H9 (cell line): ENCODE data around the gene TMED10. TPM values are rescaled to one million over a fixed set of nuclear protein-coding genes. Genes with fewer than 3 reads are reported as not detected.

Experiments
- DNase-seq: peaks from one replicate; pipeline ENCODE4 v3.0.0-alpha.2; 2017
- H2AFZ ChIP-seq: one replicate; pipeline ENCODE4 v1.6.1; 2013; ENCODE audit warnings: mild to moderate bottlenecking, low read length, control low read depth, moderate library complexity
- H2AK5ac ChIP-seq: 2 replicates; pipeline ENCODE4 v1.6.1; 2013; ENCODE audit warnings: low read length, control low read depth, mixed read lengths; ENCODE audit not compliant: insufficient read length
- H2BK120ac ChIP-seq: one replicate; pipeline ENCODE4 v1.6.1; 2013; ENCODE audit warnings: low read depth, mild to moderate bottlenecking, low read length, control low read depth, inconsistent platforms; ENCODE audit not compliant: poor library complexity, severe bottlenecking
- H2BK12ac ChIP-seq: 2 replicates; pipeline ENCODE4 v1.6.1; 2013; ENCODE audit warnings: low read length, control low read depth, mixed read lengths, low read depth; ENCODE audit not compliant: insufficient read length
- H2BK15ac ChIP-seq: 2 replicates; pipeline ENCODE4 v1.6.1; 2013; ENCODE audit warnings: low read depth, low read length, control low read depth
- H2BK20ac ChIP-seq: one replicate; pipeline ENCODE4 v1.6.1; 2013; ENCODE audit warnings: low read depth, mild to moderate bottlenecking, low read length, control low read depth, inconsistent platforms; ENCODE audit not compliant: poor library complexity, severe bottlenecking
- H2BK5ac ChIP-seq: 2 replicates; pipeline ENCODE4 v1.6.1; 2013; ENCODE audit warnings: low read length, control low read depth, mixed read lengths; ENCODE audit not compliant: insufficient read length
- H3K14ac ChIP-seq: 2 replicates; pipeline ENCODE4 v1.6.1; 2013; ENCODE audit warnings: low read length, control low read depth; ENCODE audit not compliant: insufficient read depth
- H3K18ac ChIP-seq: 2 replicates; pipeline ENCODE4 v1.6.1; 2013; ENCODE audit warnings: low read depth, mild to moderate bottlenecking, mixed read lengths, low read length, control low read depth; ENCODE audit not compliant: insufficient read length
- H3K23ac ChIP-seq: 2 replicates; pipeline ENCODE4 v1.6.1; 2013; ENCODE audit warnings: low read length, control low read depth, mixed read lengths, low read depth; ENCODE audit not compliant: insufficient read length
- H3K23me2 ChIP-seq: 2 replicates; pipeline ENCODE4 v1.6.1; 2013; ENCODE audit warnings: low read depth, mild to moderate bottlenecking, mixed read lengths, low read length, control low read depth; ENCODE audit not compliant: insufficient read length, poor library complexity, severe bottlenecking
- H3K27ac ChIP-seq: 2 replicates; pipeline ENCODE4 v1.5.1; 2013; ENCODE audit warnings: low read length, control low read depth, mixed read lengths, low read depth; ENCODE audit not compliant: insufficient read length
- H3K27me3 ChIP-seq: 2 replicates; pipeline ENCODE4 v1.6.1; 2013; ENCODE audit warnings: low read length, control low read depth, inconsistent platforms; ENCODE audit not compliant: insufficient read depth
- H3K4ac ChIP-seq: 2 replicates; pipeline ENCODE4 v1.6.1; 2013; ENCODE audit warnings: low read depth, mild to moderate bottlenecking, control low read depth, inconsistent platforms, low read length, moderate library complexity
- H3K4me1 ChIP-seq: 2 replicates; pipeline ENCODE4 v1.6.1; 2013; ENCODE audit warnings: low read length, control low read depth, inconsistent platforms; ENCODE audit not compliant: insufficient read depth
- H3K4me2 ChIP-seq: 2 replicates; pipeline ENCODE4 v1.6.1; 2013; ENCODE audit warnings: low read length, control low read depth, mixed read lengths; ENCODE audit not compliant: insufficient read length, insufficient read depth
- H3K56ac ChIP-seq: 2 replicates; pipeline ENCODE4 v1.6.1; 2013; ENCODE audit warnings: low read depth, mild to moderate bottlenecking, mixed read lengths, low read length, control low read depth; ENCODE audit not compliant: insufficient read length
- H3K79me1 ChIP-seq: 2 replicates; pipeline ENCODE4 v1.6.1; 2013; ENCODE audit warnings: low read depth, mild to moderate bottlenecking, moderate library complexity, low read length, control low read depth, inconsistent platforms; ENCODE audit not compliant: insufficient read depth, poor library complexity, severe bottlenecking
- H3K79me2 ChIP-seq: 2 replicates; pipeline ENCODE4 v1.6.1; 2013; ENCODE audit warnings: low read length, control low read depth, inconsistent platforms; ENCODE audit not compliant: insufficient read depth
- H3K9ac ChIP-seq: 2 replicates; pipeline ENCODE4 v1.6.1; 2013; ENCODE audit warnings: low read length, control low read depth, mixed read lengths; ENCODE audit not compliant: insufficient read length; ENCODE audit errors: extremely low read depth
- H3K9me3 ChIP-seq: one replicate; pipeline ENCODE4 v1.6.1; 2013; ENCODE audit warnings: low read depth, low read length, inconsistent platforms; ENCODE audit not compliant: control insufficient read depth
- H3T11ph ChIP-seq: one replicate; pipeline ENCODE4 v1.6.1; 2013; ENCODE audit warnings: mild to moderate bottlenecking, low read length, control low read depth, inconsistent platforms
- H4K20me1 ChIP-seq: one replicate; pipeline ENCODE4 v1.6.1; 2013; ENCODE audit not compliant: control insufficient read depth, insufficient read length, insufficient read depth
- H4K5ac ChIP-seq: 2 replicates; pipeline ENCODE4 v1.6.1; 2013; ENCODE audit warnings: low read depth, mild to moderate bottlenecking, mixed read lengths, low read length, control low read depth; ENCODE audit not compliant: insufficient read length
- H4K8ac ChIP-seq: replicated peaks from 2 replicates; pipeline ENCODE4 v1.6.1; 2013; ENCODE audit warnings: low read length, control low read depth, mixed read lengths, low read depth; ENCODE audit not compliant: insufficient read length
- H4K91ac ChIP-seq: 2 replicates; pipeline ENCODE4 v1.6.1; 2013; ENCODE audit warnings: low read depth, mild to moderate bottlenecking, moderate library complexity, mixed read lengths, low read length, control low read depth; ENCODE audit not compliant: insufficient read length
- H3K27ac Mint-ChIP-seq, 3 experiments: 2 replicates in 2 of 3; 3 replicates in 1 of 3; pipeline ENCODE4 v1.8.0; 2020 to 2021; ENCODE audit warnings: mixed read lengths in 3 of 3, mild to moderate bottlenecking in 1 of 3, moderate library complexity in 1 of 3
- H3K27me3 Mint-ChIP-seq: 2 replicates; pipeline ENCODE4 v1.8.0; 2021; ENCODE audit warnings: low read depth, mild to moderate bottlenecking, moderate library complexity, mixed read lengths
- H3K36me3 Mint-ChIP-seq, 3 experiments: 2 replicates in 2 of 3; 3 replicates in 1 of 3; pipeline ENCODE4 v1.8.0; 2020 to 2021; ENCODE audit warnings: low read depth in 3 of 3, mixed read lengths in 3 of 3; ENCODE audit not compliant: insufficient read depth in 1 of 3
- H3K4me1 Mint-ChIP-seq, 2 experiments: 2 replicates each; pipeline ENCODE4 v1.8.0; 2020; ENCODE audit warnings: mixed read lengths in 2 of 2
- H3K4me3 Mint-ChIP-seq, 2 experiments: 2 replicates in 1 of 2; 3 replicates in 1 of 2; pipeline ENCODE4 v1.8.0; 2020 to 2021; ENCODE audit warnings: mild to moderate bottlenecking in 2 of 2, mixed read lengths in 2 of 2, moderate library complexity in 1 of 2
- H3K9me3 Mint-ChIP-seq, 2 experiments: 2 replicates in 1 of 2; 3 replicates in 1 of 2; pipeline ENCODE4 v1.8.0; 2020; ENCODE audit warnings: mild to moderate bottlenecking in 2 of 2, mixed read lengths in 2 of 2, moderate library complexity in 1 of 2
- WGBS: extraction: QIAGEN DNeasy Blood & Tissue Kit; methylation state at CpG from one replicate; pipeline ENCODE4 v1.1.7; 2013; ENCODE audit warnings: missing lambda C conversion rate, low lambda C conversion rate, mixed read lengths; ENCODE audit not compliant: insufficient read length; ENCODE audit errors: extremely low coverage; 5-methylcytosine and 5-hydroxymethylcytosine counted together
- total RNA-seq: library from RNA; stranded (reverse); gene quantifications from 2 replicates; pipeline ENCODE4 v1.2.1, GENCODE V29; 2021
- TF ChIP-seq, protein P1 (sequence below): fragments of 200-600 bp; sonication (generic); conservative IDR thresholded peaks from 3 replicates; pipeline ENCODE4 v1.8.0; 2021; ENCODE audit warnings: antibody characterized with exemption, mild to moderate bottlenecking

TMED10 gene
- total RNA-seq, 1 experiment from 2014 or later = 176 TPM

GRCh38 chr14:75092698-75093097, 83.7 kb downstream of the TMED10 start:
- Histone ChIP-seq H3K18ac (no peak overlapping the region), H3K9me3 (no peaks in the 10 kb centered on the region), H2BK20ac (no peak overlapping the region), H3K79me1 (no peaks in the 10 kb centered on the region), H3K14ac (no peak overlapping the region), H3K23me2 (no peaks in the 10 kb centered on the region), H3K79me2 (no peaks in the 10 kb centered on the region), H3K56ac (no peak overlapping the region), H4K91ac (no peak overlapping the region), H2BK5ac (no peak overlapping the region), H3K23ac (no peak overlapping the region), H2AFZ (no peak overlapping the region), H2BK12ac (no peak overlapping the region), H2BK120ac (no peak overlapping the region), H4K20me1 (no peaks in the 10 kb centered on the region), H3T11ph (no peak overlapping the region), H3K27ac (no peak overlapping the region), H3K4me2 (no peak overlapping the region), H3K4ac (no peak overlapping the region), H2BK15ac (no peak overlapping the region), H3K9ac (no peak overlapping the region), H4K5ac (no peak overlapping the region), H3K27me3 (no peaks in the 10 kb centered on the region), H3K4me1 (no peaks in the 10 kb centered on the region), H4K8ac (no peak overlapping the region), H2AK5ac (no peak overlapping the region)
- Mint-ChIP-seq H3K36me3 (peaks cover 15 to 58% (median 53%) of the 10 kb centered on the region in 3 experiments; a peak in 6 of 7 replicates), H3K27ac (no peak overlapping the region), H3K27me3 (no peaks in the 10 kb centered on the region), H3K4me3 (no peak overlapping the region), H3K9me3 (no peaks in the 10 kb centered on the region), H3K4me1 (peaks cover 7 to 8% of the 10 kb centered on the region in 2 experiments)
- WGBS = no CpG with 5 or more reads among the region's 2 CpGs
- DNase-seq = no peak
- TF ChIP-seq, protein P1, sequence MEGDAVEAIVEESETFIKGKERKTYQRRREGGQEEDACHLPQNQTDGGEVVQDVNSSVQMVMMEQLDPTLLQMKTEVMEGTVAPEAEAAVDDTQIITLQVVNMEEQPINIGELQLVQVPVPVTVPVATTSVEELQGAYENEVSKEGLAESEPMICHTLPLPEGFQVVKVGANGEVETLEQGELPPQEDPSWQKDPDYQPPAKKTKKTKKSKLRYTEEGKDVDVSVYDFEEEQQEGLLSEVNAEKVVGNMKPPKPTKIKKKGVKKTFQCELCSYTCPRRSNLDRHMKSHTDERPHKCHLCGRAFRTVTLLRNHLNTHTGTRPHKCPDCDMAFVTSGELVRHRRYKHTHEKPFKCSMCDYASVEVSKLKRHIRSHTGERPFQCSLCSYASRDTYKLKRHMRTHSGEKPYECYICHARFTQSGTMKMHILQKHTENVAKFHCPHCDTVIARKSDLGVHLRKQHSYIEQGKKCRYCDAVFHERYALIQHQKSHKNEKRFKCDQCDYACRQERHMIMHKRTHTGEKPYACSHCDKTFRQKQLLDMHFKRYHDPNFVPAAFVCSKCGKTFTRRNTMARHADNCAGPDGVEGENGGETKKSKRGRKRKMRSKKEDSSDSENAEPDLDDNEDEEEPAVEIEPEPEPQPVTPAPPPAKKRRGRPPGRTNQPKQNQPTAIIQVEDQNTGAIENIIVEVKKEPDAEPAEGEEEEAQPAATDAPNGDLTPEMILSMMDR = no peak
